GM12873 (cell line): ENCODE measurements around the gene NAGPA.

Source experiments
- TF ChIP-seq, protein P1 (sequence below): IDR thresholded peaks from 2 replicates; pipeline ENCODE4 v1.5.1; 2012; ENCODE audit warnings: low read depth, mild to moderate bottlenecking, moderate library complexity, low read length, control low read depth; ENCODE audit not compliant: insufficient read depth; ENCODE audit errors: missing control alignments

The NAGPA gene

GRCh38 chr16:5056352-5056751, 22.6 kb upstream of the NAGPA start:
- TF ChIP-seq, protein P1, sequence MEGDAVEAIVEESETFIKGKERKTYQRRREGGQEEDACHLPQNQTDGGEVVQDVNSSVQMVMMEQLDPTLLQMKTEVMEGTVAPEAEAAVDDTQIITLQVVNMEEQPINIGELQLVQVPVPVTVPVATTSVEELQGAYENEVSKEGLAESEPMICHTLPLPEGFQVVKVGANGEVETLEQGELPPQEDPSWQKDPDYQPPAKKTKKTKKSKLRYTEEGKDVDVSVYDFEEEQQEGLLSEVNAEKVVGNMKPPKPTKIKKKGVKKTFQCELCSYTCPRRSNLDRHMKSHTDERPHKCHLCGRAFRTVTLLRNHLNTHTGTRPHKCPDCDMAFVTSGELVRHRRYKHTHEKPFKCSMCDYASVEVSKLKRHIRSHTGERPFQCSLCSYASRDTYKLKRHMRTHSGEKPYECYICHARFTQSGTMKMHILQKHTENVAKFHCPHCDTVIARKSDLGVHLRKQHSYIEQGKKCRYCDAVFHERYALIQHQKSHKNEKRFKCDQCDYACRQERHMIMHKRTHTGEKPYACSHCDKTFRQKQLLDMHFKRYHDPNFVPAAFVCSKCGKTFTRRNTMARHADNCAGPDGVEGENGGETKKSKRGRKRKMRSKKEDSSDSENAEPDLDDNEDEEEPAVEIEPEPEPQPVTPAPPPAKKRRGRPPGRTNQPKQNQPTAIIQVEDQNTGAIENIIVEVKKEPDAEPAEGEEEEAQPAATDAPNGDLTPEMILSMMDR = peak; percentile 84

DNA sequence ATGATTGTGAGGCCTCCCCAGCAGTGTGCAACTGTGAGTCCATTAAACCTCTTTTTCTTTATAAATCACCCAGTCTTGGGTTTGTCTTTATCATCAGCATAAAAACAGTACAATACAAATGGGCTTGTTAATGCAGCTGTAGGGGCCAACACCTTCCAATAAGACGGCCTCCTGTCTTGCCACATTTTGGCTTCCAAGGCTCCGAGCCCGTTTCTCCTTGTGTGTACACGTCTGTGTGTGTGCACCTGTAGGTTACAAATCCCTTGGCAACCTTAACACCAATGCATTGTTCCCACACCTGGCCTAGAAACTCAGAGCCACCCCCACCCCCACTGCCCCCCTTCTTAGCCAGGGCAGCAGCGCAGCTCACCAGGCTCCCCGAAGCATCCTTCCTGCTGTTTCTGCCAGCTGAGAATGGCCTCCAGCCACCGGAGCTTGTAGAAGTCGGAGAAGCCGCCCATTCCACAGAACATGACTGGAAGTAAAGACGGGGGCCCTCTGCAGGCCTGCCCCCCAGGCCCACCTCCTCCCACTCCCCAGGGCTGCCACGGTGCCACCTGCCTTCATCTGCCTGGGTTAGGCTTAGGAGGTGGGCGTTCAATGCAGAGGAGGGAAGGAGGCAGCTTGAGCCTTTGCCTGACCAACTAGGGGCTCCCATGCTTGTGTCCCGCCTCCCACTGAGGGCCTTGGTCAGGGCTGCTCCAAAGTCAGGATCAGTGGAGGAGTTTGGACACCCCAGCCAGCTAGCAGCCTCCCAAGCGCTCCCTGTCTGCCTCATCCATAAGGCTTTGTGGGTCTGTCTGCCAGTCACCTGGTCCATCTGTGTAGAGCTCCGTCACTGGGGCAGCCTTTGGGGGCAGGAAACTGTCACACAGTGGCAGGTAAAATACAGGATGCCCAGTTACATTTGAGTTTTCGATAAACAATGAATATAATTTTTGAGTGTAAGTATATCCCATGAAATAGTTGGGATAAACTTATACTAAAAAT, 21.4 kb upstream of the NAGPA start:
- TF ChIP-seq, protein P1 = no peak

- TF ChIP-seq, protein P1 = no peak
These were observed 13.2 kb upstream of the NAGPA start for GRCh38 chr16:5046914-5047313.

- TF ChIP-seq, protein P1 = no peak
These were observed 11.9 kb upstream of the NAGPA start for GRCh38 chr16:5045499-5046115.

DNA sequence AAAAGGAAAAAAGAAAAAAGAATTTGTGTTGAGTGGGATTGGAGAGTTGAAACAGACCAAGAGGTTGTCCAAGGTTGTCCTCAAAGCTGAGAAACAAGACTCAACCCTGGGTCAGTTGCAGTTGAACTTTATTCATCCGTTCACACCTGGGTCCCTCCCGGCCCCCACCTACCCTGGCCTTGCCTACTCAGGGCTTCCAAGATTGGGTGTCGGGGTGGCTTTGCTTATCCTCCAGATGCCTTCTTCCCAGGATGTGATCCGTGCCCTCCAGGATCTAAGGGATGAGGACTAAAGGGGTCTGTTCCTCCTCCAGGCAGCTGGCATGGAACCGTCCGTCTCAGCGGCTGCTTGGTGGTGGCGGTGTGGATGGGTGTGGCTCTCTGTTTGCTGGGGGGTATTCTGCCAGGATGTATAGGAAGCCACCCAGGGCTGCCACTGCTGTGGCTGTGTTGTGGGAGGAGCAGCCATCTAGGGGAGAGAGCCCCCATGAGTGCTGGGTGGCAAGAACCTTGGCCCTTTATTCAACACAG, 10.3 kb upstream of the NAGPA start:
- TF ChIP-seq, protein P1 = no peak

DNA sequence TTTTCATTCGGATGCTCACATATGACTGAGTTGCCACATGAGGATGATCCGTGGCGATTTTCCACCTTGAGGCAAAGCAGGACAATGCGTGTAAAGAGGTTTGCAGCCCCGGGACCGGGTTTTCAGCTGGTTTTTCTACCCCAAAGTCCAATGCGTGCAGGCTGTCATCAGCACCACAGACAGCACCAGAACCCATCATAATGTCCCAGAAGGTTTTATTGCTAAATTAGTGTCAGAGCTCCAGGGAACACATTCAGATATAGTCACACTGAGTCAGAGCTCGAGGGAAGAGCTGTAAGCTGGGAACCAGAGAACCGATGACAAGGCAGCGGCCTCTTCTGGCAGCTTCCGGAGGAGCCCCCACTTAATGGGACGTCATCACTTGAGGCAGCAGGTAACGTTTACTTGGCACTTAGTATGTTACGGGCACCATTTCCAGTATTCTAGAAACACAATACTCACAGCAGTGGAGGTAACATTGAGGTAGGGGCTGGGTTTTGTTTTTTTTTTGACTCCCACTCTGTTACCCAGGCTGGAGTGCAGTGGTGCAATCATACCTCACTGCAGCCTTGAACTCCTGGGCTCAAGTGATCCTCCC, 8.9 kb upstream of the NAGPA start:
- TF ChIP-seq, protein P1 = no peak

DNA sequence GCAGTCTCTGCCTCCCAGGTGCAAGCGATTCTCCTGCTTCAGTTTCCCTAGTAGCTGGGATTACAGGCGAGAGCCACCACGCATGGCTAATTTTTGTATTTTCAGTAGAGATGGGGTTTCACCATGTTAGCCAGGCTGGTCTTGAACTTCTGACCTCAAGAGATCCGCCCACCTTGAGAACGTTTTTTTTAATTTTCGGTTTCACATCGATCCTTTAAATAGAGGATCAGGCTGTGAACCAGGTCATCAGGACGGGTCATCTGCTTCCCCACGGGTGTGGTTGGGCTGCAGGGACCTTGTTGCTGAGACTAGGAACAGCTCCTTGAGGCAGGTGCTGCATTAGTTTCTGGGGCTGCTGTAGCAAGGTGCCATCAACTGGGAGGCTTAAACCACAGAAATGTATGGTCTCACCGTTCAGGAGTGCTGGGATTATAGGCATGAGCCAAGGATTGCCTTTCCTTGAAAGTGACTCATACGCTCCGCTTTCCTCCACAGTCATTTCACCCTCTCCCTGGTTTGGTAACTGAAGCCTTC, 7.9 kb upstream of the NAGPA start:
- TF ChIP-seq, protein P1 = no peak
